Measurements from ENCODE around the gene CACYBP.

Gene CACYBP

GRCh38 chr1:174975764-174976163, 24.0 kb upstream of the CACYBP start:
- DNase-seq, result no peak

- DNase-seq, result no peak
Measured at GRCh38 chr1:174976436-174977108, 23.2 kb upstream of the CACYBP start.

DNA sequence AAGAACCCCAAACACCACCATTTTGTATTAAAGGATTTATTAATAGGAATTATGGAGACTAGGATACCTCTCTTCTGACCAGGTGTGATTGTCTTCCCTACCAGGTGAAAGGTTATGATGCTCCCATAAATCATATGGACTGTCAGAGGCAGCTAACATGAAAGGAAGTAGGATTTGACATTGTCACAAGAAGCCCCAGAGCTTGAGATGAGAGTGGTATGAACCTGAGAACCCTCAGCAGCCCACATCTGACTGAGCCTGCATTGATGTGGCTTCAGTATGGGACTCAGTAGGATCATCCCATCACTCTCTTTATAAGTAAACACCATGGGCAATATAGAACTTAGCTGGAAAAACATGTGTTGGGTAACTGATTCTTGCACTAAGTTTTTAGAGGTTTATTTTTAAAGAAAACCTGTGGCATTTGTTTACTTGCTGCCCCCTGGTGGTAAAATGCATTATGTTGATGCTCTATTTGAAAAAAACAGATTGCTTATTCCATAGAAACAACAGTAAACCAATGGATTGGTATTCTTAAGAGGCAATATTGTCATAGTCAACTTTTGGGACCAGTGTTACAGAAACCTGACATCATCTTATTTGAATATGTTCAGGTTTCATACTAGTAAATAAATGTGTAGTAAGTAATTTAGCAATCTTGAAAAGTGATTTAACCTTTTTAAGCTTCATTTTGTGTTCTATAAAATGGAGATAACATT, 16.6 kb upstream of the CACYBP start:
- no peak for DNase-seq

DNA sequence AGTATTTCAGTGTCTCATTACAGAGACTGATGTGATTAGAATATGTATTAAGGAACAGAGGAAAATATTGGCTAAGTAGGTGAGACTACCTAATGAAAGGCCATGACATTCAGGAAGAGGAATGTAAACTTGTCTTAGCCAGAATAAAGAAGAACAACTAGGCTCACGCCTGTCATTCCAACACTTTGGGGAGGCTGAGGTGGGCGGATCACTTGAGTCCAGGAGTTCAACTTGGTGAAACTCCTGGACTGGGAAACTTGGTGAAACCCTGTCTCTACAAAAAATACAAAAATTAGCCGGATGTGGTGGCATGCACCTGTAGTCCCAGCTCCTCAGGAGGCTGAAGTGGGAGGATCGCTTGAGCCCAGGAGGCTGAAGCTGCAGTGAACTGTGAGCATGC, 14.8 kb upstream of the CACYBP start:
- no peak for DNase-seq

- no peak for DNase-seq
Measured at GRCh38 chr1:174988539-174988938, 11.2 kb upstream of the CACYBP start.

DNA sequence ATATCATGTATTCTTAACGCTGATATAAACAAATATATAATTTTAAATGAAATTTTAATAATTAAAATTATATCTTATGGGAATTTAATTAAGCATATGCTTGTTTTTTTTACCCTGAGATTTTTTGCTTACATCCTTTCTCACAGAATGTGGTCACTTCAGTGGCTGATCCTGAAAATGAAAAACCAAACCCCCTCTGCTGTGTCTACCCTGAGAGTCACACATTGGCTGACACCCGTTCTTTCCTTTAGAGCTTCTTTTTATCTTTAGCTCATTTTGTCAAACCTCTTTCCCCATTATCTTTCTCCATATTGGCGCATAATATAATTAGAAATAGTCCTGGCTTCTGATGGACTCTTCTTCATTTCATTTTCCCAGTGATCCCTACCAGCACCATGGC, 10.8 kb upstream of the CACYBP start:
- no peak for DNase-seq

DNA sequence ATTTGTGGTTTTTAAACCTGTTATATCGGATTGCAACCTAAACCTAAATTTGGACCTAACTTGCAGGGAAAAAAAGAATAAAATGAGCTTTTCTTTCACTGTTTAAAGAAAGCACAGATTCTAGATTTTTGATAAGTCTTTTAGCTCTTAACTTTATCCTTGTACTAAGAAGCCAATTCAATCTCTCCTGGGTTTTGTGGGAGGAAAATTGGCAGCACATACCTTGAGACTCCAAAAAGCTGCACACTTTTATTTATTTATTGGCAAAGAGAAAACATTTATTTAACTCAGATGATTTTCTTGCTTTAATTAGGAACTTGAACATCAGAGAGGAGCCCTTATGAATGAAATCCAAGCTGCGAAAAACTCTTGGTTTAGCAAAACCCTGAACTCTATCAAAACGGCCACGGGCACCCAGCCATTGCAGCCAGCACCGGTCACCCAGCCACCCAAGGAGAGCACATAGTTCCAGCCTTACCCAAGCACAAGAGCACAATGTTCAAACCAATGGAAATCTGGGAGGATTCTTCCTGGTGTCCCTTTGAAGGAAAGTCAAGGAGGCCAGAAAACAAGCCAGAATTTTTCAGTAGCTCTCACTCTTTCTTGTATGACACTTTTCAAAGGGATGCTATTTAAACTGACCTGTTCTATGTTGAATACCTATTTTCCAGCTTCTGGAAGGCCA, 10.1 kb upstream of the CACYBP start:
- no peak for DNase-seq

DNA sequence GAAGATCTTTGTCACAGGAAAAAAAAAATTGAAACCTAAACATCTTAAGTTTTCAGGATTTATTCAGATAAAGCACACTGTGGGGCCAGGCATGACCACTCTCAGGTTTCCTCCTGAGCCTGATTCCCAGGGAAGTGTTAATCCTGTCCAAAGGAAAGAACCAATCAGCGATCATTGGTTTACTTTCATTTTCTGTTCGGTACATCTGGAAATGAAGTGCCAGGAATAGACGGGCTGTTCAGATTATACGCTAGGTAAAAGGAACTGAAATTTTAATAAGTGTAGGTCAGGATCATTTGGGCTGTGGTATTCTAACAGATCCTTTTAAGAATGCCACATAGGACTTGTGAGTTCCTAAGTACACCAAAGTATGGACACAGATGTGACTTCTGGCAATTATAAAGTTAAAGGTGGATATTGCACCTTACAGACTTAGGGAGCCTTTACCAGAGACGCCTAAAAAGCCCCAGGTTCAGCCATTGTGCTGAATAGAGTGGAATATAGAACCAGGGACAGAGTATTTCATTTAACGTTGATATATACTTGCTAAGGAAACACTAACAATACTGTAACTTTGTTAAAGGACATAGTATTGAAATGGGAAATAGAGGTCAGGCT, 9.3 kb upstream of the CACYBP start:
- DNase-seq, result no peak

GRCh38 chr1:174991473-174991872, 8.3 kb upstream of the CACYBP start:
- DNase-seq, result no peak

DNA sequence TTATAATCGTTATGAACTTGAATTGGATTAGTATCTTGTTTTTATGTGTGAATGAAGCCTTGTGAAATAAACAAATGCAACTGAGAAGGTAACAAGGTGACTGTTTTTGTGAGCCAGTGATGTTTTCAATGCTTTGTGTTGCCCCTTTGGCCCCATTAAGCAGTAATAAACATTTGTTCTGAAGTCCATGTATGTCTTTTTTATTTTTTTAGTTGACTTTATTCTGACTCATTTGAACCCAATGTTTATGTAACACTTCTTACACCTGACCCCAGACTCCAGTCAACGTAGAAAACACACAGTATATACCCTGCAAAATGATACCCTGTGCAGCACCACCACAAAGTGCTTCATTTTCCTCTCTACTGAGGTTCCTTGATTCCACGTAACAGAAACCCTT, 4.6 kb upstream of the CACYBP start:
- DNase-seq, result no peak

- no peak for DNase-seq
Measured at GRCh38 chr1:174995916-174996315, 3.8 kb upstream of the CACYBP start.

DNA sequence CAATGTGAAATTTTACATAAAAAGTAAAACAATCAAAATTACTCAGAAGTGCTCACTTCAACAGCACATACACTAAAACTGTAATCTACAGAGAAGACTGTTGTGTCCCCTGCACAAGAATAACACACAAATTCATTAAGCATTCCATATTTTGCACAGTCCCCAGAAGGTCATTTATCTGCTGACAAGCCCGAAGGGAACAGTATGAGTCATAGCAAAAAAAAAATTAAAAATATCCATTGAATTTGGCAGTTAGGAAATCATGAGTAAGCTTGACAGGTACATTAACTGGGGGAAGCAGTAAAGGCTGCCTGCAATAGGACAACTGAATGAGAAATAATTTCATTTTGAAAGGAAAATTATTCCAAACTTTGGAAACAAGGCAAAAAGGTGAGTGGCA, 3.3 kb upstream of the CACYBP start:
- DNase-seq, result no peak

- DNase-seq, result no peak
Measured at GRCh38 chr1:174997041-174997440, 2.7 kb upstream of the CACYBP start.

DNA sequence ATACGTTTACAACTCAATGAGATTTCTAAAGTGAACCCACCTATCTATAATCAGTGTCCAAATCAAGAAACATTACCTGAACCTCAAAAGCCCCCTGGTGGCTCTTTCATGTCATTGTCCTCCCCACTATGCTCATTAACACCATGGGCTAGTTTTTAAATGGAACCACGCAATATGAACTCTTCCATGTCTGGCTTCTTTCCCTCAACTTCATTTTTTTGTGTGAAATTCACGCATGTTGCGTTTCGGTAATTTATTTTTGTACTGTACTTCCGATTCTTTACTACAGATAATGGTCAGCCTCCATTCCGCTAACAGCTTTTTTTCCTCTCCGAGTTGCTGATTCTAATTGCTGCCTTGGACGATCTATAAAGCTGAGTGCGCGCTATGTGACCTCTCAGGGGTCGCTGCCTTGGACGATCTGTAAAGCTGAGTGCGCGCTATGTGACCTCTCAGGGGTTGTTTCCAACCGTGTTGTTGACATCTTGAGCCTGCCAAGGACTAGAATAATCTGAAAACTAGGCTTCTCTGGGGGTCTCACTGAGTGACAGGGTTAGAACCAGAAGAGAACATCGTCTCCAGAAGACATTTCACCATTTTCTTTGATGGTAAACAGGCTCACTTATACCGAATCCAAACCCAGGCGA, 1.1 kb upstream of the CACYBP start:
- no peak for DNase-seq

DNA sequence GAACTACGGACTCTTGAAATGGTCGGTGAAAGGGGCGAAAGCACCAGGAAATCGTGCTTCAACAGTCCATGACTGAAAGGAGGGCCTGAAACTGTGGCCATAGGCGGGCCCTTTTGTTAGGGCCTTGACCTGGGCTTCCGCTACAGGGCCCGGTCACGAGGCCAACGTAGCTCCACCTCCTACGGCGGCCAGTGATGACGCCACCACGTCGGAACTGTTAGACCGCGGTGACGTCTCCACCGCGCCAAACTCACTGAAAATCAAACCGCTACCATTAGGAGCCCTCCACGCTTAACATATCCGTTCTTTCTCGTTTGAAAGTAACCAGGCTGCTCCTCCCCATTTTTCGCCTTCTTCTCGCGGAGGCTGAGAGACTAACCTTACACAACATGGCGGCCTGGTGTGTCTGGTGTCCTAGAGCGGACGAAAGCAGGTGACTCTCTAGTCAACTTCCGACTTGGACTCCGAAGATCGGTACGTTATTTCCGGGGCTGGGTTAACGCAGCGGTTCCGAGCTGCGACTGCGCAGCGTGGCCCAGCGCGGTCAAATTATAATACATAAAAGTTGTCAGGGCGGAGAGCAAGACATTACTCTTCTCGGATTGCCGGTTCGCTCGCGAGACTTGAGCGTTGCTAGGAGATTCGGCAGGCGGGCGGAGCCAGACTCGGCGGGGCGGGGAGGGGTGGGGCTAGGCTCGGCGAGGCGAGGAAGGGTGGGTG, 371 bp upstream of the CACYBP start:
- peak; percentile 96 for DNase-seq

DNA sequence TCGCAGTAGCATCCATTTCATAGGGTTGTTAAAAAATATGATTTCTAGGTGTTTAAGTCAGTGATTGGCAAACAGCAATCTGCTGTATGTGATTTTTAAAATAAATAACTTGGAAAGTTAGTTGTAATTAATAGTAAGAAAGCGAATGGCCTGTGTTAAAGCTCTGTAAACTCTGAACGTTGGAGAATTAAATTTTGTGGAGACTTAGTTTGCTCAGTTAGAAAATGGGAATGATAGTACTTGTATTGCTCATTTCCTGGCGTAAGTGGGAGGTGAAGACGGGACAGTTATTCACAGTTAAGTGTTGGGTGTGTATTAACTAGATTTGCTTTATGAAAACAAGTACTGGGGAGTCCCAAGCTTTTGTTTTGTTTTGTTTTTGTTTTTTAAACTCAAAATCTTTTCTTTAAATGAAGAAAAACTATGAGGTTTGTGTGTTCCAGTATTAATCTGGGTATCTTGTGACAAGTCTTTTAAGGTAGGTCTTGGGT, 995 bp downstream of the CACYBP start:
- no peak for DNase-seq

DNA sequence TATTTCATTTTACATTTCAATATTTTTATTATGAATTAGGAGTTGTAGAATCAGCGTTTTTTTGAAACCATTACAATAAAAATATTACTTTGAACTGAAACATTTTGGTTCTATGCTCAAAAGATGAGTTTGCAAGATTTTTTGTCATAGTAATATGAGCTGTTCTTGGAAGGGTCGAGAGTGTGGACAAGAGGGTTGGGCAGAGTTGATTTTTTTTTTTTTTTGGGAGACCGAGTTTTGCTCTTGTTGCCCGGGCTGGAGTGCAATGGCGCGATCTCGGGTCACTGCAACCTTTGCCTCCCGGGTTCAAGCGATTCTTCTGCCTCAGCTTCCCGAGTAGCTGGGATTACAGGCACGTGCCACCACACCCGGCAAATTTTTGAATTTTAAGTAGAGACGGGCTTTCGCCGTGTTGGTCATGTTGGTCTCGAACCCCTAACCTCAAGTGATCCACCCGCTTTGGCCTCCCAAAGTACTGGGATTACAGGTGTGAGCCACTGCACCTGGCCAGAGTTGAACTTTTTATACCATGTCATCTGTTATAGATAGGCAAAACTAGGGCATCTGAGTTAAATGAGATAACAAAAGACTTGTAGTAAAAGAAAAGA, 3.3 kb downstream of the CACYBP start:
- no peak for DNase-seq

DNA sequence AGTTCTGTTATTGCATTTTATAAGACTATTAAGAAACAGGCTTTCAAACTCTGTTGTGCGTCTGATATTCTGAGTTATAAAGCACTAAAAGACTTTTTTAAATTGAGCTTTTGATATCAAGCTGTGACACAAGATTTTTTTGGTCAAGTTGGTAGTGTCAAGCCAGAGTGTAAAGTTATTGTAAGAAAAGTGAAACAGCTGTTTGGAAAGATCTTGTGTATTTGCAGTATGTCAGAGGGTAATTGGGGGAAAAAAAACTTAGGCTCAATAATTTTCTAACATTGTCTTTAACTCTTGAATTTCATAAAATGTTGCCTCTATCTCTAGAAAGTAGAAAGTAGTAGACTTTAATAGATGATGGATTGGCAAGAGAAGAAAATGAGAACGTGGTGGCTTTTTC, 3.8 kb downstream of the CACYBP start:
- no peak for DNase-seq

GRCh38 chr1:175005085-175005783, 5.5 kb downstream of the CACYBP start:
- no peak for DNase-seq

GRCh38 chr1:175009532-175009931, 9.8 kb downstream of the CACYBP start:
- no peak for DNase-seq

GRCh38 chr1:175013445-175013844, 13.7 kb downstream of the CACYBP start:
- no peak for DNase-seq

Data from activated T-cell treated with anti-CD3 and anti-CD28 coated beads, Interleukin-2, amount 50 U/mL, for 1 hour (primary cell).